ENCODE results near the gene CORO7.

Gene CORO7

GRCh38 chr16:4416200-4417032 lies at the start of gene CORO7:
Gene CORO7 (minus strand): TSS chr16:4416596. CDS start chr16:4416518, 78 bp downstream.
- no peak for TF ChIP-seq CTCF (IDR thresholded peaks at IDR 0.05; ENCODE audit: low read depth, low read length)

GRCh38 chr16:4463522-4464163 lies 47.2 kb upstream of the CORO7 start:
- no peak overlapping the region for H3K4me3 ChIP-seq (ENCODE audit: low read depth, low read length)
- TF ChIP-seq CTCF (IDR thresholded peaks at IDR 0.05; ENCODE audit: low read depth, low read length), result no peak

More at GRCh38 chr16:4416200-4417032, at the start of gene CORO7:
- H3K4me3 ChIP-seq (ENCODE audit: low read depth, low read length), result peak within 1 kb of the TSS; percentile 84

- no peak overlapping the region for H3K4me3 ChIP-seq (ENCODE audit: low read depth, low read length)
- no peak for TF ChIP-seq CTCF (IDR thresholded peaks at IDR 0.05; ENCODE audit: low read depth, low read length)
Measured at GRCh38 chr16:4461250-4462085, 45.1 kb upstream of the CORO7 start.

GRCh38 chr16:4460936-4461249 lies 44.5 kb upstream of the CORO7 start:
- H3K4me3 ChIP-seq (ENCODE audit: low read depth, low read length), result no peak overlapping the region
- no peak for TF ChIP-seq CTCF (IDR thresholded peaks at IDR 0.05; ENCODE audit: low read depth, low read length)

GRCh38 chr16:4455951-4456350 lies 39.6 kb upstream of the CORO7 start:
- TF ChIP-seq CTCF (IDR thresholded peaks at IDR 0.05; ENCODE audit: low read depth, low read length), result no peak
- no peak overlapping the region for H3K4me3 ChIP-seq (ENCODE audit: low read depth, low read length)

GRCh38 chr16:4455081-4455480 lies 38.7 kb upstream of the CORO7 start:
- no peak overlapping the region for H3K4me3 ChIP-seq (ENCODE audit: low read depth, low read length)
- TF ChIP-seq CTCF (IDR thresholded peaks at IDR 0.05; ENCODE audit: low read depth, low read length), result no peak
